ENCODE data around the gene EMX1.

Gene EMX1

DNA sequence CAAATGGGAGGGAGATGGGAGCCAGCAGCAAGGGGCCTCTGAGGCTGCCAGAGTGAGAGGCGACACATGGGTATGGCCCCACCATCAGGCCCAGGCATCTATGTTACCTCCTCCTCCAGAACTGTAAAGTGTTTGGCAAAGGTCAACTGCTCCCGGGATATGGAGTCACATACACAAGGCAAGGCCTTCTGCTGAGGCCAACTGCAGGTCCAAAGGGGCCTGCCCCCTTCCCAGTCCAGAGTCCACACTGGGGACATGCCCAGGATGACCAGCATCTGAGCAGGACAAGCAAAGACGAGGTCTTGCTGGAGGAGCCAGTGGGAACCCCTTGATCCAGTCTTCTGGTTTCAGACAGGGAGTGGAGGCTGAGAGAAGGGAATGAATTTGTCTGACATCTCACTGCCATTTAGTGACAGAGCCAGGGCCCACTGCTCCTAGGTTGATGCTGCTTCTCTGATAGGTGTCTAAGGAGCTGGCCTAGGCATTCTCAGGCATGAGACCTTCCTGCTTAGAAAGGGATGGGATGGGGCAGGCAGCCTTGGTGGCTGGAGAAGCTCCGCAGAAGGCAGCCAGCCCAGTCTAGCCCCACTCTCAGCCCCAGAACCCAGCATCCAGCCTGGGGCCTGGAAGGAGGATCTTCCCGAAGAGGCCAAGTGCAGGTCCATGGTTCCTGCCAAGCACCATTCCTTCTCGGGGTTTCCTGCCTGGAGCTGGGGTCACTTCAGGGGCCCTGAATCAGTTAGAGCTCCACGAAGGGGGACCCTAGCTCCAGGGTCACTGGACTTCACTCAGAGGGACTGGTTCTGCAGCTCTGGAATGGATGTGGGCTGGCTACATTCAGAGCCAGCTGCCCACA lies 26.4 kb downstream of the EMX1 start:
- Histone ChIP-seq H3K27me3 (ENCODE audit: insufficient read depth, low read length, poor library complexity, severe bottlenecking) (no peaks in the 10 kb centered on the region), H2AFZ (ENCODE audit: low read length) (no peak overlapping the region), H4K20me1 (ENCODE audit: insufficient read depth, low read length, poor library complexity, severe bottlenecking) (no peaks in the 10 kb centered on the region), H3K9me2 (replicated peaks; ENCODE audit: low read depth, low read length) (no peaks in the 10 kb centered on the region), H3K9ac (ENCODE audit: low read depth, low read length, poor library complexity, severe bottlenecking) (no peak overlapping the region), H3K4me1 (ENCODE audit: insufficient read depth, low read length, poor library complexity, severe bottlenecking) (no peaks in the 10 kb centered on the region), H3K4me2 (ENCODE audit: low read depth, low read length, poor library complexity, severe bottlenecking) (no peak overlapping the region), H3K79me2 (ENCODE audit: insufficient read depth, low read length) (no peaks in the 10 kb centered on the region), H3K36me3 (ENCODE audit: insufficient read depth, low read length) (no peaks in the 10 kb centered on the region), H3F3A (ENCODE audit: low read depth) (no peaks in the 10 kb centered on the region), H3K4me3 (ENCODE audit: low read length, poor library complexity, severe bottlenecking) (no peak overlapping the region), H3K9me3 (ENCODE audit: insufficient read depth, low read depth, low read length) (no peaks in the 10 kb centered on the region)
- TF ChIP-seq CTCF (conservative IDR thresholded peaks at IDR 0.05; ENCODE audit: low read length) (no peak), EZH2phosphoT487 (IDR thresholded peaks at IDR 0.05; ENCODE audit: borderline replicate concordance) (no peak)

GRCh38 chr2:72944804-72945449 lies 27.6 kb downstream of the EMX1 start:
- Histone ChIP-seq H3K9me3 (ENCODE audit: insufficient read depth, low read depth, low read length) (no peaks in the 10 kb centered on the region), H3K4me3 (ENCODE audit: low read length, poor library complexity, severe bottlenecking) (no peak overlapping the region), H3F3A (ENCODE audit: low read depth) (no peaks in the 10 kb centered on the region), H2AFZ (ENCODE audit: low read length) (no peak overlapping the region), H3K9me2 (replicated peaks; ENCODE audit: low read depth, low read length) (no peaks in the 10 kb centered on the region), H3K27me3 (ENCODE audit: insufficient read depth, low read length, poor library complexity, severe bottlenecking) (no peaks in the 10 kb centered on the region), H4K20me1 (ENCODE audit: insufficient read depth, low read length, poor library complexity, severe bottlenecking) (no peaks in the 10 kb centered on the region), H3K4me2 (ENCODE audit: low read depth, low read length, poor library complexity, severe bottlenecking) (no peak overlapping the region), H3K4me1 (ENCODE audit: insufficient read depth, low read length, poor library complexity, severe bottlenecking) (no peaks in the 10 kb centered on the region), H3K9ac (ENCODE audit: low read depth, low read length, poor library complexity, severe bottlenecking) (no peak overlapping the region), H3K79me2 (ENCODE audit: insufficient read depth, low read length) (no peaks in the 10 kb centered on the region), H3K36me3 (ENCODE audit: insufficient read depth, low read length) (no peaks in the 10 kb centered on the region)
- TF ChIP-seq EZH2phosphoT487 (IDR thresholded peaks at IDR 0.05; ENCODE audit: borderline replicate concordance): no peak

DNA sequence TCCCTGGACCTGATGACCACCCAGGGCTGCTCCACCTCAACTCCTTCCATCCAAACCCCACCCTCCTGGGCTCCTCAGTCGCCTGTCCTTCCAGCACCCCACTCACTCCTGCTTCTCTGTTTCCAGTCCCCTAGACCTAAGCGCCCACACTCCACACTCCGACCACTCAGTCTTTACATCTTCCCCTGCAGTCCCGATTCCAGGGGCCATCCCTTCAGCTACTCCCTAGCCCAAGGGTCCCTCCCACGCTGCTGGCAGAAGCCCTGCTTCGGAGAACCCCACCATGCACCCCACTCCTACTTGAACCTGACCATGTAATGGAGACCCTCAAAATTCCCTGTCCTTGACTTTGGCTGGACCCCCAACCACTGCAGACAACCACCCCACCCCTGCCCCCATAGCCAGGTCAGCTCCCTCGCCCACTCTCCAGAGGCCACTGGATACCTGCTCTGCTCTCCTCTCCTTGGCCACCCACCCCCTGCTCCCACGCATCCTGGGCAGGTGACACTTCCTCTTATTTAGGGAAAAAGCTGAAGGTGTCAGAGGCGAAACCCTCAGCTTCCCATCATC lies 28.2 kb downstream of the EMX1 start:
- no peak overlapping the region for H3K4me2 ChIP-seq (ENCODE audit: low read depth, low read length, poor library complexity, severe bottlenecking)

More for the DNA sequence above, 28.2 kb downstream of the EMX1 start:
- Histone ChIP-seq H3K79me2 (ENCODE audit: insufficient read depth, low read length) (no peaks in the 10 kb centered on the region), H3K4me3 (ENCODE audit: low read length, poor library complexity, severe bottlenecking) (no peak overlapping the region), H3K27me3 (ENCODE audit: insufficient read depth, low read length, poor library complexity, severe bottlenecking) (no peaks in the 10 kb centered on the region), H3K4me1 (ENCODE audit: insufficient read depth, low read length, poor library complexity, severe bottlenecking) (no peaks in the 10 kb centered on the region), H4K20me1 (ENCODE audit: insufficient read depth, low read length, poor library complexity, severe bottlenecking) (no peaks in the 10 kb centered on the region), H3K36me3 (ENCODE audit: insufficient read depth, low read length) (no peaks in the 10 kb centered on the region), H3F3A (ENCODE audit: low read depth) (no peaks in the 10 kb centered on the region), H3K9me3 (ENCODE audit: insufficient read depth, low read depth, low read length) (no peaks in the 10 kb centered on the region), H3K9me2 (replicated peaks; ENCODE audit: low read depth, low read length) (no peaks in the 10 kb centered on the region), H3K9ac (ENCODE audit: low read depth, low read length, poor library complexity, severe bottlenecking) (no peak overlapping the region), H2AFZ (ENCODE audit: low read length) (no peak overlapping the region)
- TF ChIP-seq CTCF (conservative IDR thresholded peaks at IDR 0.05; ENCODE audit: low read length): no peak
- TF ChIP-seq EZH2phosphoT487 (IDR thresholded peaks at IDR 0.05; ENCODE audit: borderline replicate concordance): no peak
